ENCODE results near the gene CCDC92. TPM values are rescaled to one million over a fixed set of nuclear protein-coding genes. Genes with fewer than 3 reads are reported as not detected.

CCDC92 gene
- total and polyA plus RNA-seq, 10 of the 15 experiments (the other 5 are each of a cell fraction or from before 2014, with no cell fraction given): 0.53 to 11.8 (median 4.2) TPM

- ChIA-PET SMC1A (ENCODE audit: uncharacterized antibody, unreplicated experiment) (no interaction called here), RAD21 (ENCODE audit: unreplicated experiment) (no interaction called here), POLR2A (no interaction called here), CTCF (no interaction called here)
- H3K4me2 ChIP-seq (ENCODE audit: control insufficient read depth, insufficient read depth): no peak overlapping the region
- no peak for ATAC-seq
- intact Hi-C loops (cut with micrococcal nuclease; ENCODE audit: unreplicated experiment): no loop called here
- no peak for DNase-seq (ENCODE audit: low read depth, low spot score)
- H3K36me3 ChIP-seq (ENCODE audit: control insufficient read depth in 2 of 2, insufficient read depth in 2 of 2, low read length in 1 of 2): no peaks in the 10 kb centered on the region
- H3K27ac ChIP-seq (ENCODE audit: control insufficient read depth, insufficient read depth): no peak overlapping the region
- no peaks in the 10 kb centered on the region for H3K9me3 ChIP-seq (replicated peaks; ENCODE audit: control insufficient read depth, insufficient read depth, low read length)
- no peak overlapping the region for H3K4me3 ChIP-seq
- in situ Hi-C loops (cut with MboI): no loop called here
- H4K20me1 ChIP-seq (ENCODE audit: control insufficient read depth, insufficient read depth): no peaks in the 10 kb centered on the region
- no peaks in the 10 kb centered on the region for H3K79me2 ChIP-seq (ENCODE audit: control insufficient read depth, insufficient read depth, low read length)
- FAIRE-seq: no peak
- no peak overlapping the region for H2AFZ ChIP-seq (ENCODE audit: control insufficient read depth, low read depth, low read length)
- no TSS peak for BruUV-seq (replicated peaks)
- no peaks in the 10 kb centered on the region for H3K4me1 ChIP-seq (ENCODE audit: control insufficient read depth, insufficient read depth, low read length)
- no peaks in the 10 kb centered on the region; a peak in 1 of 4 replicates for H3K27me3 ChIP-seq (replicated peaks in 1 of 2; ENCODE audit: control insufficient read depth in 2 of 2, insufficient read depth in 2 of 2, low read length in 1 of 2)
- TF ChIP-seq SMAD1 (IDR thresholded peaks at IDR 0.05; ENCODE audit: low read depth, partially characterized antibody) (no peak), YY1 (IDR thresholded peaks at IDR 0.05; ENCODE audit: low read depth, low read length) (no peak), ZNF217 (IDR thresholded peaks at IDR 0.05) (no peak), RFX5 (IDR thresholded peaks at IDR 0.05; ENCODE audit: low read depth, low read length) (no peak), CUX1 (IDR thresholded peaks at IDR 0.05; ENCODE audit: insufficient replicate concordance, low read depth, low read length) (no peak), RBBP5 (conservative IDR thresholded peaks at IDR 0.05) (no peak), CHD4 (IDR thresholded peaks at IDR 0.05) (no peak), ZNF592 (IDR thresholded peaks at IDR 0.05) (no peak), PAX5 (IDR thresholded peaks at IDR 0.05; ENCODE audit: borderline replicate concordance, low read depth, low read length) (no peak), JUND (IDR thresholded peaks at IDR 0.05; ENCODE audit: low read depth, low read length) (no peak)
- no peak overlapping the region for H3K9ac ChIP-seq (ENCODE audit: control insufficient read depth, insufficient read depth, low read length)
- WGBS (ENCODE audit: insufficient coverage, insufficient replicate concordance, low lambda C conversion rate, missing lambda C conversion rate): 54% methylated on average over 15 of the region's 15 CpGs
These were observed 21.9 kb downstream of the CCDC92 start for GRCh38 chr12:123950476-123951349.

All from GM12878 (cell line).